GM18867 (cell line): ENCODE results near the gene NDST1.
"Not testable (repeated sequence)": the region's sequence is repeated elsewhere in the genome, so short reads cannot be mapped to it uniquely, and the experiment has no call there.

Experiments
- ATAC-seq: cut with Tn5 transposase; IDR thresholded peaks from one replicate; pipeline ENCODE4 v1.9.1; 2021; ENCODE audit warnings: mild to moderate bottlenecking, moderate library complexity; ENCODE audit not compliant: unreplicated experiment

The NDST1 gene

DNA sequence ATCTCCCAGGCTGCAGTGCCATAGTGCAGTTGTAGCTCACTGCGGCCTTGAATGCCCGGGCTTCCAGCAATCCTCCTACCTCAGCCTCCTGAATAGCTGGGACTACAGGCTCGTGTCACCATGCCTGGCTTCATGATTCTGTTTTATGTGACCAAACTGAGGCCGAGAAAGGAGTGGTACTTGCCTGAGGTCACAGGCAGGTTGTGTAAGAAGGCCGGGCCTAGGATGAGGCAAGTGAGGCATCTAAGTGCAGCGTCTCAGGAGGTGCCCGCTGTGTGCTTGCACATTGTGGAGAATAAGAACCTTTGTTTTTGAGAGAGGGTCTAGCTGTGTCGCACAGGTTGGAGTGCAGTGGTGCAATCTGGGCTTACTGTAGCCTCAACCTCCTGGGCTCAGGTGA, 2.1 kb upstream of the NDST1 start:
- ATAC-seq: no peak

DNA sequence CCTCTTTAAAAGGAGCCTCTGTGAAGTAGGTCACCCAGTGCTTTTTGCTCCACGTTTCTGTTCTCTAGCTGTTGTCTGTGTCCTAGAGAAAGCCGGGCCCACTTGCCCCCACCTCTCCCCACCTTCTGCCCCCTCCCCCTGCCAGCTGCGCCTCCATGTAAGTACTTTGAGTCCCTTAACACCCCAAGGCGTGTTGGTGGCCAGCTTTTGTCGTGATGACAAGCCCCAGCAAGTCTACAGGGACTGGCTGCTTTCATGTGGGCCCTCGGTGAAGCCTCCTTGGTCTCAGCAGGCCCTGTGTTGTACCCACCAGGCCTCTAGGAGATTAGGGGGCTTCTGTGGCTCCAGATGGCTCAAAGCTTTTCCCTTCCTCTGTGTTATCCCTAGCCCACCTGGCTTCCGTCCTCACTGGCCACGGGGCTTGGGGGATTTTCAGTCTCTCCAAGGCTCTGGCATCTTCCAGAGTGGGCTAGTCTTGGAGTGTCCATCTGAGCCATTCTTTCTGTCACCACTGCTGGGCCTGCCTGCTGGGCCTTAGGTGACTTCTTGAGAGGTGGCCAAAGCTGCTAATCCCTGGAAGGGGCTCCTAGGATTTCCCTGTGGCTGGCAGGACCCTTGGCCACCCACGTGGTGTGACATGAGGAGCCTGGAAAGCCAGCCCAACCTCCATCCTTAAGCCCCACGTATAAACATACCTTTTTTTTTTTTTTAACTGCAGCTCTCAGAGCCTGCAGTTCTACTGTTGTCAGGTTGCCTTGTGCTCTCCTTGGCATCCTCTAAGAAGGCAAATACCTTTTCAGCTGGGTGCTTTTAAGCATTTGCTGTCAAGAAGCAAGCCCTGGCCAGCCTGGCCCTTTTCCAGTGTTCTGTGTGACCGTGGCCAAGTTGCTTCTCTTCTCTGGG, 1.1 kb upstream of the NDST1 start:
- ATAC-seq: no peak

DNA sequence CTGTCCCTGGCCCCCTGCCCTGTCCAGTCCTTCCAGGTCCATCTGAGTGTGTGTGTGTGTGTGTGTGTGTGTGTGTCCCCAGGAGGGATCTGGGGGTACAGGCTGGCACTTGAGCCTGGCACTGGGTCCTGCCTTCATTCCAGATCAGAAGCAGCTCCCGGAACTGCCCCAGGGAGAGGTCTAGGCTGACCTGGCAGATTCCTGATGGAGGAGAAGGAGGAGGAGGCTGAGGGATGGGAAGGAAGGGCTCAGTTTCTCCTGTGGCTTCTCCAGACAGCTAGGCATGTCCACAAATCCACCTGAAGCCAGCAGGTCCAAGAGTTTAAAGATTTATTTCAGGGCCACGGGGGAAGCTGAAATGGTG, 328 bp downstream of the NDST1 start:
- ATAC-seq: no peak

- no peak for ATAC-seq
Measured at GRCh38 chr5:150508828-150509227, 897 bp downstream of the NDST1 start.

- no peak for ATAC-seq
Measured at GRCh38 chr5:150509992-150510391, 2.1 kb downstream of the NDST1 start.

GRCh38 chr5:150510460-150511263, 2.7 kb downstream of the NDST1 start:
- no peak for ATAC-seq

DNA sequence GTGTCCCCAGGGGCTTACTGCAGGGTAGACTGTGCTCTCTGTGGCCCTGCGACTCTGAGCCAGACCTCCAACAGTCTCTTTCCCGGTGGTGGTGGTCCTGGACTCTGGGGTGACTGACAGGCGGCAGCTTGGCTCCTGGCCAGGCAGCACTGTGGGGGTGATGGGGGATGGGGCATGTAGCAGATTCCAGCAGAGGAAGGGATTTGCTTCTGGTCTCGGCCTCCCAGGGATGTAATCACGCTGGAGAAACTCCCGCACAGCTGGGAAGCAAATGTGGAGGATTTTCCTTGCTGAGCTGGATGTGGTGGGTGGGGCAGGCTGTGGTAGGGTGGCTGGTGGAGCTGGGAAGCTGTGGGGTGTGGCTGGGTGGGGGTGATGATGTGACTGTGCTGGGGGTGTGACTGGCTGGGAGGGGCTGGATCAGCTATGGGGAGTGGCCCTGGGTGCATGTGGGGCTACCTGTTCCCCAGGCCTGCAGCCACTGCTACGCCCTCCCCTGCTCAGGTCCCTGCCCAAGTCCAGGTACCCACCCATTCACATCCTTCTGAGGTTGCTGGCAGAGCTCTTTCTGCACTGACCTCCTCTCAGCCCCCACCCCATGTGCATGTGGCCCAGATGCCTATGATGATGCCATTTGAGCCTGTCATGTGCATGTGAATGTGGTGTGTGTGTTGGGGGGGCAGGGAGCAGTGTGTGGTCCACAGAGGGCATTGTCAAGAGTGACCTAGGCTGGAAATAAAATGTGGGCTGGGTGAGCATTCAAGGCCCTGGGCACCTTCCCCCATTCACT, 3.8 kb downstream of the NDST1 start:
- ATAC-seq: no peak

GRCh38 chr5:150512368-150512747, 4.4 kb downstream of the NDST1 start:
- ATAC-seq: no peak

- no peak for ATAC-seq
Measured at GRCh38 chr5:150513375-150514309, 5.7 kb downstream of the NDST1 start.

DNA sequence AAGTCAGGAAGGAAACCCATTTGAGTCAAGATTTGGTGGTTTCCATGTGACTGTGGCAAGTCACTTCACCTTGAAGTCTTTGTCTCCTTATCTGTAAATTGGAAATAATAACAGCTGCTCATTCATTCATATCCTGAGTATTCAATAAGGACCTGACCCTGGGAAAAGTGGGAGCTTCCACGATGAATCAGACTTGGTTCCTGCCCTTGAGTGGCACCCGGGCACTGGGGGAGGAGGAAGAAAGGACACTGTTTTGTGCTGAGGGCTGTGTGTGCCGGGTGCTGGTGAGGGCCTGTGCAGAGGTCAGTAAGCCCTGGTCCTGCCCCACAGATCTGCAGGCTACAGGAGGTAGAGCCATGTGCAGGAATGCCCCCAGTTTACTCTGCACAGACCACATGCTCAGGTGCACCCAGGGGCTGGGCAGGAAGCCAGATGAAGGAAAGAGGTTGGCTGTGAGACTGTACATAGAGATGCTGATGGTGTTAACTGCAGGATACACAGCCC, 6.8 kb downstream of the NDST1 start:
- no peak for ATAC-seq

GRCh38 chr5:150515446-150515845, 7.5 kb downstream of the NDST1 start:
- ATAC-seq: no peak

DNA sequence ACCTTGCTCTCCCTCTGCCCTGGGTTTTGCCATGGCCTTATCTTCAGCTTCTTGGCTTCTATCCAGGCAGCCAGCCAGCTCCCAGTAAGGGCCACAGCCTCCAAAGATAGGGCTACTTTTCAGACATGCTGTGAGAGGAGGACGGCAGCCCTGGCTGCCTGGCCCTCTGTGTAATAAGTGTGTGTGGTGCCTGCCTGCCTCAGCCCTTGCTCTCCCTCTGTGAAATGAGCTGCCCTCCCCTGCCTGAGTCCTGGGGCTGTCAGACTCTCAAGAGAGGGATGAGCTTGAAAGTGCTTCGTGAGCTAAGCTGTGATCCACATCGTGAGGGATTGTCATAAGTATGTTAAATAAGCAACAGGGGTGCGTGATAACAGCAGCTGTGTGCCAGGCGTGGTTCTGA, 8.1 kb downstream of the NDST1 start:
- ATAC-seq: no peak

GRCh38 chr5:150517272-150518152, 9.6 kb downstream of the NDST1 start:
- ATAC-seq: no peak

DNA sequence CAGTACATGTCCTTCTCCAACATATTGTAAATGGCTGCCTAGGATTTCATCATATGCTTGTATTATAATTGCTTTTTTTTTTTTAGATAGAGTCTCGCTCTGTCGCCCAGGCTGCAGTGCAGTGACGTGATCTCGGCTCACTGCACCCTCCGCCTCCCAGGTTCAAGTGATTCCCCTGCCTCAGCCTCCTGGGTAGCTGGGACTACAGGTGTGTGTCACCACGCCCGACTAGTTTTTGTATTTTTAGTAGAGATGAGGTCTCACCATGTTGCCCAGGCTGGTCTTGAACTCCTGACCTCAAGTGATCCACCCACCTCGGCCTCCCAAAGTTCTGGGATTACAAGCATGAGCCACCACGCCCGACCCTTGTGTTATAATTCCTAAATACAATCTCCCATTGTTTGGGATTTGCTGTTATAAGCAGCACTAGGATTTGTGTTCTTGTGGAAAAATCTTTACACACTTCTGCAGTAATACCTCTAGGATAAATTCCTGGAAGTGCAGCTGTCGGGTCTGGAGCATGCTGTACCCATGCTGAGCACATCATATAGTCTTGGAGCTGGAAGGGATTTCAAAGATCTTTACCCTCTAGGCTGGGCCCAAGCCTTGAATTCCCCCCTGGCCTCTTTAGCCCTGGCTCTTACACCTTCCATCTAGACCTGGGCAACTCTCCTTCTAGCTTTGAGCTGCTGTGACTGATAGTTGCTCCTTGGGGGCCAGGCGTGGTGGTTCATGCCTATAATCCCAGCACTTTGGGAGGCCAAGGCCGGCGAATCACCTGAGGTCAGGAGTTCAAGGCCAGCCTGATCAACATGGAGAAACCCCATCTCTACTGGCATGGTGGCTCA, 11.0 kb downstream of the NDST1 start:
- not testable (repeated sequence) for ATAC-seq

DNA sequence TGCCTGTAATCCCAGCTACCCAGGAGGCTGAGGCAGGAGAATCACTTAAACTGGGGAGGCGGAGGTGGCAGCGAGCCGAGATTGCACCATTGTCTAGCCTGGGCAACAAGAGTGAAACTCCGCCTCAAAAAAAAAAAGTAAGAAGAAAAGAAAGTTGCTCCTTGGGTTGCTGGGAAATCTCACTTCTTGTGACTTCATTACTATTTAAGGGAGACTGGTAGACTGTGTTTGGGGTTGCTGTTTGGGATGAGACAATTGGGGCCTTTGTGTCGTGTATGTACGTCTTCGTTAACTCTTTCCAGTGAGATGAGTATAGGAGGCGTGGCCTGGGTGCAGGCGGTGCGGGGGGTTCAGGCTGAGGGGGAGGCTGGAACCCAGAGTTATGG, 11.6 kb downstream of the NDST1 start:
- ATAC-seq: no peak

DNA sequence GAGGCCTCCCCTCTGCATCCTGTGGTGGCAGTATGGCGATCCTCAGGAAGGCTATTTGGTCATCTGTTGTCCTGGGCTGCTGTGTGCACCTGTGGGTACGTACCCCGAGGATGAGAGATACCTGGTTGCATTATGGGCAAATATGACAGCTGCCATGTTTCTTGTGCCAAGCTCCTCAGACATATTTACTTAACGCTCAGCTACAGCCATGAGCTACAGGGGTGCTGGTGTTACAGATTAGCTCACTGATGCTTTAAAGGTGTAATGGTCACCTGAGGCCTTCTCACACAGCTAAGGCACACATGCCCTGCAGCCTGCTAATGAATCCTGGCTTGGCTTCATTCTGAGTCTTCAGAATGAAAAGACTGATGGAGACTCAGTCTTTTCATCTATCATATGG, 12.0 kb downstream of the NDST1 start:
- ATAC-seq: no peak

DNA sequence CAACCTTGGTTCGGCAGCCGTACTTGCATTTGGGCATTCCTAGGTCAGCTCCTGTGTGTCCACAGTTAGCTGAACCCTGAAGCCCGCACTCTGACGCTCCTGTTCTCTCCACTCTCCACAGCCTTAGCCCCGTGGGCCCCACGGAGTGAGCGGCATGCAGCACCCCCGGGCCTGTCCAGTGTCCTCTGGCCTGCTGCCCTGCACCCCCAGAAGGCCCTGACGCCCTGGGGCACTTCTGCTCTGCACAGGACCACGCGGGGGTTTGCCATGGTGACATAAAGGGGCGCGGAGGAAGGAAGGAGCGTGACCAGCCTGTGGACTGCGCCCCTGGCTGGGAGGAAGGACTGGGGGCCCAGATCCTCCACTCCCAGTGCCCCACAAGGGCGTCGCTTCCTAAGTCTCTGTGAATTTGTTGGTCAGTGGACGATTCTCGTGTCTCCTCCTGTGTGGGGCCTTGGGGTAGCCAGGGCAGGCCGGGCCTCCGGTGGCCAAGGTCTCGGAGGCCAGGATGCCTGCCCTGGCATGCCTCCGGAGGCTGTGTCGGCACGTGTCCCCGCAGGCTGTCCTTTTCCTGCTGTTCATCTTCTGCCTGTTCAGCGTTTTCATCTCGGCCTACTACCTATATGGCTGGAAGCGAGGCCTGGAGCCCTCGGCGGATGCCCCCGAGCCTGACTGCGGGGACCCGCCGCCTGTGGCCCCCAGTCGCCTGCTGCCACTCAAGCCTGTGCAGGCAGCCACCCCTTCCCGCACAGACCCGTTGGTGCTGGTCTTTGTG, 13.0 kb downstream of the NDST1 start:
- ATAC-seq: no peak

DNA sequence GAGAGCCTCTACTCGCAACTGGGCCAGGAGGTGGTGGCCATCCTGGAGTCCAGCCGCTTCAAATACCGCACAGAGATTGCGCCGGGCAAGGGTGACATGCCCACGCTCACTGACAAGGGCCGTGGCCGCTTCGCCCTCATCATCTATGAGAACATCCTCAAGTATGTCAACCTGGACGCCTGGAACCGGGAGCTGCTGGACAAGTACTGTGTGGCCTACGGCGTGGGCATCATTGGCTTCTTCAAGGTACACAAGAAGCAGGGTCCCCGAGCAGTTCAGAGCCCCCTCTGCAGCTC, 13.5 kb downstream of the NDST1 start:
- no peak for ATAC-seq
